ENCODE results near the gene C1orf116. TPM values are rescaled to one million over a fixed set of nuclear protein-coding genes. Genes with fewer than 3 reads are reported as not detected.

The C1orf116 gene
- total RNA-seq, 4 donors from 2014 or later: 40.6 to 95.8 (median 77.6) TPM

DNA sequence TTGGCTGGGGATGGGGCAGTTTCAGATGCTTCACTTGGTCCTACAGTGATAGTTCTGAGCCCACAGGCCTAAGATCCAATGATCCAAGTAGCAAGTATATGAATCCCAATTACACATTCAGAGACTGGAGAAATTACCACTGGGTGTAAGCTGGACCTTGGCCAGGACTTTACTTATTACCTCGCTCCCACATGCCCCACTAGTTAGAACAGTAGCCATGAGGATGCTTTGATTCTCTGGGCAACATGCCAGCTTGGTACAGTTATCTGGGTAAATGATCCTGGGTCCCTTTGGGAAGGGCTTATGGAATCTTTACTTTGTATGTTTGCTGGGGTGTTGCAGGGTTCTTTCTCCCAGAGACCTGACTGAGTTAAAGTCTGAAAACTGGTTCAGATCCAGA, 57.2 kb downstream of the C1orf116 start:
- no peaks in the 10 kb centered on the region for H3K27me3 ChIP-seq
- no peaks in the 10 kb centered on the region for H3K4me1 ChIP-seq
- H3K9me3 ChIP-seq: no peaks in the 10 kb centered on the region
- H3K36me3 ChIP-seq: no peaks in the 10 kb centered on the region
- 100% methylated on average over 1 of the region's 1 CpG for WGBS
- no peak for TF ChIP-seq POLR2A (IDR thresholded peaks at IDR 0.05)
- no peak for TF ChIP-seq POLR2AphosphoS5 (IDR thresholded peaks at IDR 0.05)
- no peak for TF ChIP-seq EP300 (IDR thresholded peaks at IDR 0.05)
- TF ChIP-seq CTCF (IDR thresholded peaks at IDR 0.05): no peak
- no peak for DNase-seq (ENCODE audit: low spot score in 2 of 2)
- no peak overlapping the region for H3K27ac ChIP-seq
- no peak overlapping the region for H3K4me3 ChIP-seq

DNA sequence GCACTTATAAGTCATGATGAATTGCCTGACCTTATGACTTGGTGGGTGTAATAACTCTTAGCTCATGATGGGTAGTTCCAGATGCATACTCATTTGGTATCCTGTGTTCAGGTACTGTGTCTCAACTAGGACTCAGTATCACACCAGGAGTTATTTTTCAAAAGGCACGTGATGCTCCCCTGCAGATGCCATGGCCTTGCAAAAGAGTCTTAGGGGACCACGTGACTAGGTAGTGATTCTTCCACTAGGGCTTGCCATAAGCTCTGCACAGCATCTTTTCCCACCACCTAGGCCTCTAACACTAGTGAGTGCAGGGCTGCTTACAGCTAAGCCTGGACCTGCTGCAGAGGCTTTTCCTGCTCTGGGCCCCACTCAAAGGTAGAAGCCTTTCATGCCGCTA, 58.4 kb downstream of the C1orf116 start:
- no peak for TF ChIP-seq EP300 (IDR thresholded peaks at IDR 0.05)
- no peak for TF ChIP-seq CTCF (IDR thresholded peaks at IDR 0.05)
- TF ChIP-seq POLR2AphosphoS5 (IDR thresholded peaks at IDR 0.05): no peak
- H3K4me1 ChIP-seq: peaks cover 3% of the 10 kb centered on the region
- H3K9me3 ChIP-seq: no peaks in the 10 kb centered on the region
- no peak overlapping the region for H3K27ac ChIP-seq
- no peak overlapping the region for H3K4me3 ChIP-seq
- WGBS: 81% methylated on average over 3 of the region's 3 CpGs
- DNase-seq (ENCODE audit: low spot score in 2 of 2): no peak
- no peaks in the 10 kb centered on the region for H3K36me3 ChIP-seq
- H3K27me3 ChIP-seq: peaks cover 5% of the 10 kb centered on the region

DNA sequence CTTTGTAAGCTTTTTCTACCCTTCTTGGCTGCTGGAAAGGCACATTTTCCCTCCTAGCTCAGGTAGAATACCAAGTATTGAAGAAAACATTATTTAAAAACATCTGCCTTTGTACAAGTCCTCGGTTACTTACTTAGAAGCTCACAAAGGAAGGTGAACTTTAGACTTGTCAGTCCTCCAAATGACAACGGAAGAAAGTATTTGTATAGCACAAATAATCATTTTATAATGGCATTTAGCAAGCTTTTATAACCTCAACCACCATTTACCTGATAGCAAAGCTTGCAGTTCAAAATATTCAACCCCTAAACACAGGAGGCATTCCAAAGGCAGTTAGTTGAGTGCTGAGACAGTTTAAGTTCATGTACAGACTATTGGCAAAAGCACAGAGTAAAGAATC, 59.8 kb downstream of the C1orf116 start:
- H3K4me1 ChIP-seq: peaks cover 4% of the 10 kb centered on the region
- H3K27me3 ChIP-seq: peaks cover 5% of the 10 kb centered on the region
- WGBS: 74% methylated on average over 2 of the region's 2 CpGs
- TF ChIP-seq POLR2AphosphoS5 (IDR thresholded peaks at IDR 0.05) (no peak), EP300 (IDR thresholded peaks at IDR 0.05) (no peak), POLR2A (IDR thresholded peaks at IDR 0.05) (no peak), CTCF (IDR thresholded peaks at IDR 0.05) (no peak)
- no peaks in the 10 kb centered on the region for H3K36me3 ChIP-seq
- no peaks in the 10 kb centered on the region for H3K9me3 ChIP-seq
- no peak for DNase-seq (ENCODE audit: low spot score in 2 of 2)
- no peak overlapping the region for H3K27ac ChIP-seq
- H3K4me3 ChIP-seq: no peak overlapping the region

GRCh38 chr1:206971029-206971655, 61.4 kb downstream of the C1orf116 start:
- H3K9me3 ChIP-seq: no peaks in the 10 kb centered on the region
- H3K27ac ChIP-seq: no peak overlapping the region
- DNase-seq (ENCODE audit: low spot score in 2 of 2): no peak
- TF ChIP-seq EP300 (IDR thresholded peaks at IDR 0.05) (no peak), POLR2AphosphoS5 (IDR thresholded peaks at IDR 0.05) (no peak), POLR2A (IDR thresholded peaks at IDR 0.05) (no peak), CTCF (IDR thresholded peaks at IDR 0.05) (no peak)
- H3K4me1 ChIP-seq: peaks cover 4% of the 10 kb centered on the region
- no peaks in the 10 kb centered on the region for H3K36me3 ChIP-seq
- 70% methylated on average over 2 of the region's 2 CpGs for WGBS
- peaks cover 5% of the 10 kb centered on the region for H3K27me3 ChIP-seq
- H3K4me3 ChIP-seq: no peak overlapping the region

DNA sequence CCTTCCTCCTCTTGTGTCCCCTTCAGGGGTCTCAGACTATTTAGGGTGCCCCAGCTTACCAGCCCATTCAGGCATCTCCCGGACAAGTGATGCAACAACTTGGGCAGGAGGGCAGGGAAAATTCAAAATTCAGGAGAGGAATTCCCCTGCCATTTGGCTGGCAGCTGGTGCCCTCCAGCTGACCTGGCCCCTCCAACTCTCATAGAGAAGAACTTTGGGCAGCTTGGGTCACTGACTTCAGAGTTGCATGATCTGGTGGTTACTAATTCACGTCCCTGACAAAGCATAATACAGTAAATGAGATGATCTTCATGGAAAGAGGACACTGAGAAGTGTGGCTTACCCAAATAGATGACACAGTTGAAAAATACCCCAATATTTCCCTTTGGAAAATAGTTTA, 62.1 kb downstream of the C1orf116 start, which contains the start of gene FCAMR:
TSS of gene FCAMR (minus strand) at position 15 of the 400 bp plus-strand sequence. CDS start 335 bp downstream, outside the sequence.
- H3K4me1 ChIP-seq: peaks cover 4% of the 10 kb centered on the region
- H3K4me3 ChIP-seq: no peak within 1 kb of the TSS
- H3K27me3 ChIP-seq: peaks cover 5% of the 10 kb centered on the region
- no peak for DNase-seq (ENCODE audit: low spot score in 2 of 2)
- H3K36me3 ChIP-seq: no peaks in the 10 kb centered on the region
- WGBS: 82% methylated on average over 2 of the region's 2 CpGs
- no peaks in the 10 kb centered on the region for H3K9me3 ChIP-seq
- H3K27ac ChIP-seq: no peak within 1 kb of the TSS
- no peak for TF ChIP-seq EP300 (IDR thresholded peaks at IDR 0.05)
- no peak for TF ChIP-seq POLR2AphosphoS5 (IDR thresholded peaks at IDR 0.05)
- TF ChIP-seq CTCF (IDR thresholded peaks at IDR 0.05): no peak
- no peak for TF ChIP-seq POLR2A (IDR thresholded peaks at IDR 0.05)

Measured in suprapubic skin (tissue), 4 donors.